HUDEP-2 (cell line): ENCODE data around the gene DNAH12.
"Not testable (repeated sequence)": the region's sequence is repeated elsewhere in the genome, so short reads cannot be mapped to it uniquely, and the experiment has no call there.

ENCODE experiments used
- DNase-seq, 76 experiments: peaks; one replicate each; lab custom pipeline; 2025; ENCODE audit not compliant: unreplicated experiment in 76 of 76; lab: John Stamatoyannopoulos, UW

The DNAH12 gene

GRCh38 chr3:57530071-57530608 is 14.0 kb downstream of the DNAH12 start:
- DNase-seq = no peak

- DNase-seq = no peak
Observed at GRCh38 chr3:57518276-57518915, 25.7 kb downstream of the DNAH12 start.

- no peak for DNase-seq
Observed at GRCh38 chr3:57512166-57512565, 32.0 kb downstream of the DNAH12 start.

- no peak for DNase-seq
Observed at GRCh38 chr3:57505901-57506300, 38.2 kb downstream of the DNAH12 start.

- no peak for DNase-seq
Observed at GRCh38 chr3:57500506-57500905, 43.6 kb downstream of the DNAH12 start.

- DNase-seq = no peak
Observed at GRCh38 chr3:57497904-57498303, 46.2 kb downstream of the DNAH12 start.

- DNase-seq = no peak
Observed at GRCh38 chr3:57484563-57484962, 59.6 kb downstream of the DNAH12 start.

- not testable (repeated sequence) for DNase-seq
Observed at GRCh38 chr3:57477193-57477592, 67.0 kb downstream of the DNAH12 start.

GRCh38 chr3:57464801-57465200 is 79.3 kb downstream of the DNAH12 start:
- DNase-seq = peak in 3 of 76 experiments; percentile 1 to 15 (median 9)

- no peak for DNase-seq
Observed at GRCh38 chr3:57464011-57464410, 80.1 kb downstream of the DNAH12 start.

GRCh38 chr3:57451150-57451846 is 92.8 kb downstream of the DNAH12 start:
- DNase-seq = no peak

GRCh38 chr3:57449276-57449847 is 94.8 kb downstream of the DNAH12 start:
- not testable (repeated sequence) for DNase-seq

GRCh38 chr3:57448489-57448888 is 95.7 kb downstream of the DNAH12 start:
- not testable (repeated sequence) for DNase-seq

GRCh38 chr3:57446318-57446841 is 97.8 kb downstream of the DNAH12 start:
- peak in 1 of 76 experiments; percentile 35 for DNase-seq

- DNase-seq = no peak
Observed at GRCh38 chr3:57444469-57444868, 99.7 kb downstream of the DNAH12 start.

- DNase-seq = not testable (repeated sequence)
Observed at GRCh38 chr3:57440144-57440543, 104.0 kb downstream of the DNAH12 start.

- DNase-seq = not testable (repeated sequence)
Observed at GRCh38 chr3:57438460-57438859, 105.7 kb downstream of the DNAH12 start.

- DNase-seq = peak in 1 of 76 experiments; percentile 16
Observed at GRCh38 chr3:57436195-57436761, 107.9 kb downstream of the DNAH12 start.

- peak in 6 of 76 experiments; percentile 2 to 31 (median 16) for DNase-seq
Observed at GRCh38 chr3:57434041-57434440, 110.1 kb downstream of the DNAH12 start.

- no peak for DNase-seq
Observed at GRCh38 chr3:57423335-57423734, 120.8 kb downstream of the DNAH12 start.

- DNase-seq = no peak
Observed at GRCh38 chr3:57421336-57421735, 122.8 kb downstream of the DNAH12 start.
